HEK293 (cell line): ENCODE data around the gene CS.
"Not testable (repeated sequence)": the region's sequence is repeated elsewhere in the genome, so short reads cannot be mapped to it uniquely, and the experiment has no call there.

Experiments used
- CTCF ChIP-seq: fragments of 450-650 bp; formaldehyde crosslinking; IDR thresholded peaks from 2 replicates; pipeline ENCODE4 v1.5.1; 2016; ENCODE audit warnings: missing biosample characterization, missing genetic modification characterization
- MEIS1 ChIP-seq: sonication (generic); formaldehyde crosslinking; IDR thresholded peaks from 2 replicates; pipeline ENCODE4 v1.8.1; 2022; ENCODE audit warnings: missing genetic modification reagents, mild to moderate bottlenecking, borderline replicate concordance
- ZFP3 ChIP-seq: fragments of 450-650 bp; formaldehyde crosslinking; IDR thresholded peaks from 2 replicates; pipeline ENCODE4 v1.5.1; 2016; ENCODE audit warnings: low read depth, missing biosample characterization, missing genetic modification characterization
- ZNF148 ChIP-seq: fragments of 450-650 bp; formaldehyde crosslinking; IDR thresholded peaks from 2 replicates; pipeline ENCODE4 v1.5.0; 2017; ENCODE audit warnings: missing biosample characterization, missing genetic modification characterization, borderline replicate concordance
- ZNF274 ChIP-seq, 2 experiments: fragments of 200-500 bp in 1 of 2; fragments of 450-650 bp in 1 of 2; sonication (Bioruptor generic) in 1 of 2; formaldehyde crosslinking in 1 of 2; IDR thresholded peaks; 2 replicates each; pipeline versions ENCODE4 v1.5.1 to v1.6.1; 2014 to 2016; ENCODE audit warnings: borderline replicate concordance in 1 of 2, inconsistent platforms in 1 of 2, low read length in 1 of 2, missing biosample characterization in 1 of 2, missing genetic modification characterization in 1 of 2
- ZNF362 ChIP-seq: fragments of 450-650 bp; formaldehyde crosslinking; IDR thresholded peaks from 2 replicates; pipeline ENCODE4 v1.5.1; 2016; ENCODE audit warnings: missing biosample characterization, missing genetic modification characterization
- ZNF555 ChIP-seq: fragments of 450-650 bp; formaldehyde crosslinking; conservative IDR thresholded peaks from 2 replicates; pipeline ENCODE4 v1.5.1; 2017; ENCODE audit warnings: missing biosample characterization, mild to moderate bottlenecking, missing genetic modification characterization, inconsistent platforms
- ZNF600 ChIP-seq: fragments of 450-650 bp; formaldehyde crosslinking; IDR thresholded peaks from 2 replicates; pipeline ENCODE4 v1.5.1; 2016; ENCODE audit warnings: missing biosample characterization, missing genetic modification characterization
- ZNF645 ChIP-seq: fragments of 450-650 bp; formaldehyde crosslinking; IDR thresholded peaks from 2 replicates; pipeline ENCODE4; 2016; ENCODE audit warnings: missing biosample characterization, missing genetic modification characterization

GRCh38 chr12:56335527-56335926 lies 35.4 kb upstream of the CS start:
- TF ChIP-seq CTCF (tag by site-specific recombination); ZNF362; ZNF274 (IDR thresholded peaks at IDR 0.05; ENCODE audit: low read length); ZNF274 (tag by site-specific recombination; IDR thresholded peaks at IDR 0.05; ENCODE audit: borderline replicate concordance); ZNF148 (tag by site-specific recombination); ZNF600 (tag by site-specific recombination); ZFP3 (tag by site-specific recombination); ZNF555 (tag by site-specific recombination); MEIS1 (CRISPR knock-in tag); ZNF645: not testable (repeated sequence)
